Non-pigmented ciliary epithelial cell (primary cell): Measurements from ENCODE around the gene NKX2-3.

ENCODE experiments used
- DNase-seq: peaks from one replicate; pipeline ENCODE4 v3.0.0-alpha.2; 2010; ENCODE audit warnings: low read depth

Gene NKX2-3

GRCh38 chr10:99532687-99533495 lies at the start of gene NKX2-3:
Gene NKX2-3 (plus strand): TSS chr10:99532942. CDS start chr10:99533132, 190 bp downstream.
- DNase-seq, result no peak

- no peak for DNase-seq
Measured at GRCh38 chr10:99484626-99485581, 47.8 kb upstream of the NKX2-3 start.

- DNase-seq, result no peak
Measured at GRCh38 chr10:99487125-99487807, 45.5 kb upstream of the NKX2-3 start.

GRCh38 chr10:99489271-99489670 lies 43.5 kb upstream of the NKX2-3 start:
- DNase-seq, result no peak

- no peak for DNase-seq
Measured at GRCh38 chr10:99497343-99498025, 35.3 kb upstream of the NKX2-3 start.

GRCh38 chr10:99506416-99506815 lies 26.3 kb upstream of the NKX2-3 start:
- DNase-seq, result no peak

- DNase-seq, result no peak
Measured at GRCh38 chr10:99507265-99507664, 25.5 kb upstream of the NKX2-3 start.

GRCh38 chr10:99513061-99513460 lies 19.7 kb upstream of the NKX2-3 start:
- no peak for DNase-seq

- DNase-seq, result no peak
Measured at GRCh38 chr10:99519690-99520039, 13.1 kb upstream of the NKX2-3 start.

- DNase-seq, result no peak
Measured at GRCh38 chr10:99520040-99520846, 12.5 kb upstream of the NKX2-3 start.

- no peak for DNase-seq
Measured at GRCh38 chr10:99520847-99521764, 11.6 kb upstream of the NKX2-3 start.

- no peak for DNase-seq
Measured at GRCh38 chr10:99521765-99522469, 10.8 kb upstream of the NKX2-3 start.

GRCh38 chr10:99522470-99523250 lies 10.1 kb upstream of the NKX2-3 start:
- DNase-seq, result no peak

GRCh38 chr10:99523251-99523773 lies 9.4 kb upstream of the NKX2-3 start:
- no peak for DNase-seq

- DNase-seq, result no peak
Measured at GRCh38 chr10:99524050-99524666, 8.6 kb upstream of the NKX2-3 start.

- DNase-seq, result no peak
Measured at GRCh38 chr10:99524736-99525380, 7.9 kb upstream of the NKX2-3 start.

GRCh38 chr10:99525897-99526296 lies 6.8 kb upstream of the NKX2-3 start:
- no peak for DNase-seq
